ENCODE results near the gene TGFBR3.

The TGFBR3 gene

DNA sequence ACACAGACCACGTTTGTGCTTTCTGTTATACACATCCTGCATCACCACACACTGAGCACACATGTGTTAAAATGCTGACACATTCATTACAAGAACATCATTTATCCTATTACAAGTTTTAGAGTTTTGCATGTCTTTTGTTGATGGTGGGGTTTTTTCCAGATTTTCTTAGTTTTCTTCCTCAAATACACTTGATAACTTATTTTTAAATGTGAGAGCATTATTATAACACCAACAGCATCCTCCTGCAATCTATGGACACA is 67.3 kb downstream of the TGFBR3 start:
- TF ChIP-seq, protein P1, sequence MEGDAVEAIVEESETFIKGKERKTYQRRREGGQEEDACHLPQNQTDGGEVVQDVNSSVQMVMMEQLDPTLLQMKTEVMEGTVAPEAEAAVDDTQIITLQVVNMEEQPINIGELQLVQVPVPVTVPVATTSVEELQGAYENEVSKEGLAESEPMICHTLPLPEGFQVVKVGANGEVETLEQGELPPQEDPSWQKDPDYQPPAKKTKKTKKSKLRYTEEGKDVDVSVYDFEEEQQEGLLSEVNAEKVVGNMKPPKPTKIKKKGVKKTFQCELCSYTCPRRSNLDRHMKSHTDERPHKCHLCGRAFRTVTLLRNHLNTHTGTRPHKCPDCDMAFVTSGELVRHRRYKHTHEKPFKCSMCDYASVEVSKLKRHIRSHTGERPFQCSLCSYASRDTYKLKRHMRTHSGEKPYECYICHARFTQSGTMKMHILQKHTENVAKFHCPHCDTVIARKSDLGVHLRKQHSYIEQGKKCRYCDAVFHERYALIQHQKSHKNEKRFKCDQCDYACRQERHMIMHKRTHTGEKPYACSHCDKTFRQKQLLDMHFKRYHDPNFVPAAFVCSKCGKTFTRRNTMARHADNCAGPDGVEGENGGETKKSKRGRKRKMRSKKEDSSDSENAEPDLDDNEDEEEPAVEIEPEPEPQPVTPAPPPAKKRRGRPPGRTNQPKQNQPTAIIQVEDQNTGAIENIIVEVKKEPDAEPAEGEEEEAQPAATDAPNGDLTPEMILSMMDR (IDR thresholded peaks at IDR 0.05; ENCODE audit: low read depth, low read length, missing control alignments) = no peak
- no peak for DNase-seq (ENCODE audit: extremely low read depth, low read depth)
- H3K4me3 ChIP-seq (replicated peaks; ENCODE audit: low read depth, low read length) = no peak overlapping the region

- TF ChIP-seq, protein P1 (IDR thresholded peaks at IDR 0.05; ENCODE audit: low read depth, low read length, missing control alignments) = no peak
- no peak for DNase-seq (ENCODE audit: extremely low read depth, low read depth)
These were observed 68.6 kb downstream of the TGFBR3 start for GRCh38 chr1:91817211-91817905.

DNA sequence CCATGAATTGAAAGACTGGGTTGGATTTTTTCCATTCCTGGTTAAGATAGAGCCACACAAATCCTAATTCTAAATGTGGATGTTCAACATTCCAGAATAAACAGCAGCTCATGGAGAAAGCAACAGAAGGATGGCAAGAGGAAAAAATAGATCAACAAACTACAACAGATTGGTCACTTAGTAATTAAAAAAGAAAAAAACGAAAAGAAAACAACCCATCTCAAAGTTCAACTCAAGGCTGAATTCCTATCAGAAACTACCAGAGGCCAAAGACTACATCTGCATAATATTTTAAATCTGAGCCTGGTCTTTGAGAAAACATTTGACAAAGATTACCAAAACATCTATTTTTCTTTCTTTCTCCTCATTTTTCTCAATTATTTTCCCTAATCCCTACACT is 69.9 kb downstream of the TGFBR3 start:
- no peak overlapping the region for H3K4me3 ChIP-seq (replicated peaks; ENCODE audit: low read depth, low read length)
- DNase-seq (ENCODE audit: extremely low read depth, low read depth) = no peak
- TF ChIP-seq, protein P1 (IDR thresholded peaks at IDR 0.05; ENCODE audit: low read depth, low read length, missing control alignments) = no peak

More at GRCh38 chr1:91817211-91817905, 68.6 kb downstream of the TGFBR3 start:
- H3K4me3 ChIP-seq (replicated peaks; ENCODE audit: low read depth, low read length) = no peak overlapping the region

DNA sequence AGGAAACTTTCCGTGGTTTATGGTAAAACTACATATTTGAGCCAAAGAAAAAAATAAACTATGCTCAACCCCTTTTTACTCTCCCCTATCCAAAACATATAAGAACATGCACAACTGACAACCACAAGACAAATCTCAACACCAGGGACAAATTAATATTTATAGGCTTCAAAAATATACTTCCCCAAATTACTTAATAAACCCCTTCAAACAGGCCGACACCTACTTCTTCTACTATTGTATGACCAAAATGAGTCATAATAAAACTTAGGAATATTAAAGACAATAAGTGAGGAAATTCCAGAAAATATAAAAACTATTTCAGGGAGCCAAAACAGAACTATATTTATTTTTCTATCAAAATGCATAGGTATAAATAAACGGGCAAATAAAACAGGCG is 71.5 kb downstream of the TGFBR3 start:
- DNase-seq (ENCODE audit: extremely low read depth, low read depth) = no peak
- no peak overlapping the region for H3K4me3 ChIP-seq (replicated peaks; ENCODE audit: low read depth, low read length)
- TF ChIP-seq, protein P1 (IDR thresholded peaks at IDR 0.05; ENCODE audit: low read depth, low read length, missing control alignments) = no peak

DNA sequence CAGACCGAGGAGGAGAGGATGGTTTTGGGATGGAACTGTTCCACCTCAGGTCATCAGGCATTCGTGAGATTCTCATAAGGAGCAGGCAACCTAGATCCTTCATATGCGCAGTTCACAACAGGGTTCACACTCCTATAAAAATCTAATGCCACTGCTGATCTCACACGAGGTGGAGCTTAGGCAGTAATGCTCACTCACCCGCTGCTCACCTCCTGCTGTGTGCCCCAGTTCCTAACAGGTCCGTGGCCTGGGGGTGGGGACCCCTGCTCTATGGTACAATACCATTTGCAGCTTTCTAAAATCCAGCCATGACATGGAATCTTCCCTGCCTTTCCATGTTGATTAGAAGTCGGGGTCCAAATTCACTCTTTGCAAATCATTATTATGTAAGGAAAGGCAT is 72.1 kb downstream of the TGFBR3 start:
- DNase-seq (ENCODE audit: extremely low read depth, low read depth) = no peak
- TF ChIP-seq, protein P1 (IDR thresholded peaks at IDR 0.05; ENCODE audit: low read depth, low read length, missing control alignments) = no peak

GRCh38 chr1:91811363-91812025 is 74.5 kb downstream of the TGFBR3 start:
- TF ChIP-seq, protein P1 (IDR thresholded peaks at IDR 0.05; ENCODE audit: low read depth, low read length, missing control alignments) = no peak
- DNase-seq (ENCODE audit: extremely low read depth, low read depth) = no peak

More for the DNA sequence above, 72.1 kb downstream of the TGFBR3 start:
- H3K4me3 ChIP-seq (replicated peaks; ENCODE audit: low read depth, low read length) = no peak overlapping the region

More at GRCh38 chr1:91811363-91812025, 74.5 kb downstream of the TGFBR3 start:
- no peak overlapping the region for H3K4me3 ChIP-seq (replicated peaks; ENCODE audit: low read depth, low read length)
